OCI-LY3 (cell line): Measurements from ENCODE around the gene JAKMIP1.

Experiments used
- H2AFZ ChIP-seq: fragments of 200-600, 300-600 bp; shearing (Covaris generic); 2 replicates; pipeline ENCODE4 v1.6.0; 2014; ENCODE audit warnings: antibody characterized with exemption, low read depth, low read length
- H3K27ac ChIP-seq: fragments of 200-600, 300-600 bp; sonication (generic); 2 replicates; pipeline ENCODE4 v1.5.1; 2014; ENCODE audit warnings: mild to moderate bottlenecking, low read length, moderate library complexity, mixed read lengths
- H3K27me3 ChIP-seq: fragments of 200-600, 300-600 bp; sonication (generic); 2 replicates; pipeline ENCODE4 v1.6.1; 2014; ENCODE audit warnings: low read depth, low read length, mixed read lengths
- H3K36me3 ChIP-seq: fragments of 200-600, 300-600 bp; sonication (generic); replicated peaks from 2 replicates; pipeline ENCODE3; 2014; ENCODE audit warnings: low read depth, low read length, mixed read lengths
- H3K4me1 ChIP-seq: fragments of 300-600, 200-600 bp; sonication (generic); 2 replicates; pipeline ENCODE4 v1.6.1; 2014; ENCODE audit warnings: low read length, mixed read lengths
- H3K4me2 ChIP-seq: fragments of 200-600, 300-600 bp; sonication (generic); 2 replicates; pipeline ENCODE4 v1.6.1; 2014; ENCODE audit warnings: low read length, mixed read lengths
- H3K4me3 ChIP-seq: fragments of 300-600, 200-600 bp; sonication (generic); 2 replicates; pipeline ENCODE4 v1.5.1; 2014; ENCODE audit warnings: antibody characterized with exemption, mild to moderate bottlenecking, low read length, moderate library complexity
- H3K79me2 ChIP-seq: fragments of 300-600, 200-600 bp; shearing (Covaris generic); 2 replicates; pipeline ENCODE4 v1.6.1; 2014; ENCODE audit warnings: mild to moderate bottlenecking, low read length, mixed read lengths
- H3K9ac ChIP-seq: fragments of 300-600, 200-600 bp; shearing (Covaris generic); 2 replicates; pipeline ENCODE4 v1.6.0; 2014; ENCODE audit warnings: mild to moderate bottlenecking, low read length, moderate library complexity
- H3K9me3 ChIP-seq: fragments of 200-600, 300-600 bp; shearing (Covaris generic); 2 replicates; pipeline ENCODE4 v1.6.1; 2014; ENCODE audit warnings: low read length, mixed read lengths; ENCODE audit not compliant: insufficient read depth
- H4K20me1 ChIP-seq: fragments of 200-600, 300-600 bp; sonication (generic); 2 replicates; pipeline ENCODE4 v1.6.1; 2016; ENCODE audit warnings: low read length, mixed read lengths; ENCODE audit not compliant: insufficient read depth
- CTCF ChIP-seq: fragments of 200-600, 300-600 bp; sonication (generic); IDR thresholded peaks from 2 replicates; pipeline ENCODE4 v1.5.1; 2014; ENCODE audit warnings: antibody characterized with exemption, low read length, low read depth
- EZH2phosphoT487 ChIP-seq: fragments of 200-600 bp; shearing (Covaris generic); IDR thresholded peaks from 2 replicates; pipeline ENCODE4 v1.6.1; 2018; ENCODE audit warnings: antibody characterized with exemption, mixed run types, low read depth

JAKMIP1 gene

GRCh38 chr4:6049985-6050384 is 150.4 kb downstream of the JAKMIP1 start:
- no peaks in the 10 kb centered on the region for H3K27me3 ChIP-seq
- H3K9ac ChIP-seq: no peak overlapping the region
- no peaks in the 10 kb centered on the region for H3K79me2 ChIP-seq
- H3K4me2 ChIP-seq: no peak overlapping the region
- H3K4me1 ChIP-seq: no peaks in the 10 kb centered on the region
- no peak overlapping the region for H2AFZ ChIP-seq
- no peaks in the 10 kb centered on the region for H3K9me3 ChIP-seq
- no peaks in the 10 kb centered on the region for H3K36me3 ChIP-seq
- H3K4me3 ChIP-seq: no peak overlapping the region
- no peak overlapping the region for H3K27ac ChIP-seq
- no peaks in the 10 kb centered on the region for H4K20me1 ChIP-seq
- TF ChIP-seq CTCF (no peak), EZH2phosphoT487 (no peak)

- Histone ChIP-seq H3K4me1 (no peaks in the 10 kb centered on the region), H3K9me3 (no peaks in the 10 kb centered on the region), H4K20me1 (no peaks in the 10 kb centered on the region), H3K27ac (no peak overlapping the region), H3K36me3 (no peaks in the 10 kb centered on the region), H2AFZ (no peak overlapping the region), H3K4me2 (no peak overlapping the region), H3K79me2 (no peaks in the 10 kb centered on the region), H3K9ac (no peak overlapping the region), H3K4me3 (no peak overlapping the region), H3K27me3 (no peaks in the 10 kb centered on the region)
- TF ChIP-seq EZH2phosphoT487 (no peak), CTCF (no peak)
Observed at GRCh38 chr4:6049278-6049677, 151.1 kb downstream of the JAKMIP1 start.

GRCh38 chr4:6048537-6048936 is 151.8 kb downstream of the JAKMIP1 start:
- H3K27ac ChIP-seq: no peak overlapping the region
- H3K4me2 ChIP-seq: no peak overlapping the region
- no peaks in the 10 kb centered on the region for H3K4me1 ChIP-seq
- H3K36me3 ChIP-seq: no peaks in the 10 kb centered on the region
- no peaks in the 10 kb centered on the region for H3K9me3 ChIP-seq
- H3K27me3 ChIP-seq: no peaks in the 10 kb centered on the region
- no peak overlapping the region for H2AFZ ChIP-seq
- H4K20me1 ChIP-seq: no peaks in the 10 kb centered on the region
- no peak overlapping the region for H3K9ac ChIP-seq
- no peaks in the 10 kb centered on the region for H3K79me2 ChIP-seq
- no peak overlapping the region for H3K4me3 ChIP-seq
- TF ChIP-seq CTCF (no peak), EZH2phosphoT487 (no peak)

- Histone ChIP-seq H2AFZ (no peak overlapping the region), H3K4me3 (no peak overlapping the region), H3K79me2 (no peaks in the 10 kb centered on the region), H3K4me2 (no peak overlapping the region), H3K27ac (no peak overlapping the region), H3K27me3 (no peaks in the 10 kb centered on the region), H3K9ac (no peak overlapping the region), H3K4me1 (no peaks in the 10 kb centered on the region), H4K20me1 (no peaks in the 10 kb centered on the region), H3K36me3 (no peaks in the 10 kb centered on the region), H3K9me3 (no peaks in the 10 kb centered on the region)
- TF ChIP-seq EZH2phosphoT487: no peak
- TF ChIP-seq CTCF: no peak
Observed at GRCh38 chr4:6047130-6047673, 153.1 kb downstream of the JAKMIP1 start.
